Mesenchymal stem cell (in vitro differentiated cells and primary cell): ENCODE data around the gene DNAJA3.

Experiments
- DNase-seq: peaks from one replicate; pipeline ENCODE4 v3.0.0-alpha.2; 2013
- H2AFZ ChIP-seq: one replicate; pipeline ENCODE4 v1.6.1; 2013; ENCODE audit warnings: low read depth, mild to moderate bottlenecking, control low read depth, inconsistent platforms, low read length, moderate library complexity
- H2AK5ac ChIP-seq: 2 replicates; pipeline ENCODE4 v1.6.1; 2013; ENCODE audit warnings: low read length, moderate library complexity, mild to moderate bottlenecking, inconsistent platforms; ENCODE audit not compliant: severe bottlenecking
- H2BK120ac ChIP-seq: one replicate; pipeline ENCODE4 v1.6.1; 2013; ENCODE audit warnings: low read depth, mild to moderate bottlenecking, inconsistent platforms, low read length, moderate library complexity
- H2BK12ac ChIP-seq, 2 experiments: one replicate each; pipeline ENCODE4 v1.6.1; 2013; ENCODE audit warnings: inconsistent platforms in 2 of 2, low read length in 2 of 2, mild to moderate bottlenecking in 2 of 2, moderate library complexity in 2 of 2, control low read depth in 1 of 2
- H2BK15ac ChIP-seq: one replicate; pipeline ENCODE4 v1.6.1; 2013; ENCODE audit warnings: mild to moderate bottlenecking, low read depth, inconsistent platforms; ENCODE audit not compliant: poor library complexity, severe bottlenecking
- H2BK5ac ChIP-seq: 2 replicates; pipeline ENCODE4 v1.6.1; 2013; ENCODE audit warnings: low read depth, mild to moderate bottlenecking, low read length, control low read depth, inconsistent platforms; ENCODE audit not compliant: poor library complexity, severe bottlenecking
- H3K14ac ChIP-seq, 2 experiments: one replicate each; pipeline ENCODE4 v1.6.1; 2013; ENCODE audit warnings: inconsistent platforms in 2 of 2, low read length in 2 of 2, control low read depth in 1 of 2, mild to moderate bottlenecking in 1 of 2, moderate library complexity in 1 of 2
- H3K18ac ChIP-seq, 2 experiments: one replicate each; pipeline ENCODE4 v1.6.1; 2013; ENCODE audit warnings: inconsistent platforms in 2 of 2, low read length in 2 of 2, control low read depth in 1 of 2, low read depth in 1 of 2, mild to moderate bottlenecking in 1 of 2
- H3K23ac ChIP-seq, 2 experiments: one replicate each; pipeline ENCODE4 v1.6.1; 2013; ENCODE audit warnings: inconsistent platforms in 2 of 2, low read length in 2 of 2, mild to moderate bottlenecking in 2 of 2, moderate library complexity in 2 of 2, control low read depth in 1 of 2
- H3K27ac ChIP-seq: 2 replicates; pipeline ENCODE4 v1.5.1; 2013; ENCODE audit warnings: mild to moderate bottlenecking, moderate library complexity, low read length, control low read depth, inconsistent platforms; ENCODE audit not compliant: poor library complexity, severe bottlenecking
- H3K27me3 ChIP-seq, 2 experiments: 2 replicates each; pipeline versions ENCODE4 v1.6.1 to v1.7.0; 2013; ENCODE audit warnings: low read length in 2 of 2, mild to moderate bottlenecking in 2 of 2, moderate library complexity in 2 of 2, control low read depth in 1 of 2, inconsistent platforms in 1 of 2; ENCODE audit not compliant: control insufficient read depth in 1 of 2, insufficient read depth in 1 of 2
- H3K36me3 ChIP-seq, 2 experiments: 2 replicates each; pipeline versions ENCODE4 v1.6.1 to v1.7.0; 2013; ENCODE audit warnings: low read length in 2 of 2, control low read depth in 1 of 2, inconsistent platforms in 1 of 2, low read depth in 1 of 2, mild to moderate bottlenecking in 1 of 2; ENCODE audit not compliant: insufficient read depth in 2 of 2, control insufficient read depth in 1 of 2
- H3K4ac ChIP-seq, 2 experiments: one replicate each; pipeline ENCODE4 v1.6.1; 2013; ENCODE audit warnings: inconsistent platforms in 2 of 2, low read length in 2 of 2, mild to moderate bottlenecking in 2 of 2, moderate library complexity in 2 of 2, control low read depth in 1 of 2, low read depth in 1 of 2
- H3K4me1 ChIP-seq: 2 replicates; pipeline ENCODE4 v1.6.1; 2013; ENCODE audit warnings: low read depth, low read length, control low read depth; ENCODE audit not compliant: control insufficient read depth, insufficient read depth
- H3K4me2 ChIP-seq: 2 replicates; pipeline ENCODE4 v1.6.1; 2013; ENCODE audit warnings: low read length, mild to moderate bottlenecking, inconsistent platforms; ENCODE audit not compliant: poor library complexity, severe bottlenecking
- H3K4me3 ChIP-seq, 2 experiments: 2 replicates each; pipeline versions ENCODE4 v1.5.1 to v1.7.0; 2013; ENCODE audit warnings: low read length in 2 of 2, mild to moderate bottlenecking in 2 of 2, control low read depth in 1 of 2, low read depth in 1 of 2; ENCODE audit not compliant: insufficient read depth in 1 of 2
- H3K79me1 ChIP-seq: replicated peaks from 2 replicates; pipeline ENCODE4 v1.6.1; 2013; ENCODE audit warnings: mild to moderate bottlenecking, control low read depth, low read length, inconsistent platforms; ENCODE audit not compliant: poor library complexity, severe bottlenecking
- H3K9ac ChIP-seq: 2 replicates; pipeline ENCODE4 v1.7.0; 2013; ENCODE audit warnings: mild to moderate bottlenecking, low read length, moderate library complexity
- H3K9me3 ChIP-seq: 2 replicates; pipeline ENCODE4 v1.7.0; 2013; ENCODE audit warnings: mild to moderate bottlenecking, low read length; ENCODE audit not compliant: control insufficient read depth
- H4K8ac ChIP-seq: one replicate; pipeline ENCODE4 v1.6.1; 2013; ENCODE audit warnings: inconsistent platforms, mild to moderate bottlenecking, low read length, moderate library complexity
- H4K91ac ChIP-seq: one replicate; pipeline ENCODE4 v1.6.1; 2013; ENCODE audit warnings: mild to moderate bottlenecking, low read length, inconsistent platforms
- WGBS: methylation state at CpG from one replicate; pipeline ENCODE4 v1.1.7; 2013; ENCODE audit warnings: mixed read lengths; 5-methylcytosine and 5-hydroxymethylcytosine counted together

DNAJA3 gene

DNA sequence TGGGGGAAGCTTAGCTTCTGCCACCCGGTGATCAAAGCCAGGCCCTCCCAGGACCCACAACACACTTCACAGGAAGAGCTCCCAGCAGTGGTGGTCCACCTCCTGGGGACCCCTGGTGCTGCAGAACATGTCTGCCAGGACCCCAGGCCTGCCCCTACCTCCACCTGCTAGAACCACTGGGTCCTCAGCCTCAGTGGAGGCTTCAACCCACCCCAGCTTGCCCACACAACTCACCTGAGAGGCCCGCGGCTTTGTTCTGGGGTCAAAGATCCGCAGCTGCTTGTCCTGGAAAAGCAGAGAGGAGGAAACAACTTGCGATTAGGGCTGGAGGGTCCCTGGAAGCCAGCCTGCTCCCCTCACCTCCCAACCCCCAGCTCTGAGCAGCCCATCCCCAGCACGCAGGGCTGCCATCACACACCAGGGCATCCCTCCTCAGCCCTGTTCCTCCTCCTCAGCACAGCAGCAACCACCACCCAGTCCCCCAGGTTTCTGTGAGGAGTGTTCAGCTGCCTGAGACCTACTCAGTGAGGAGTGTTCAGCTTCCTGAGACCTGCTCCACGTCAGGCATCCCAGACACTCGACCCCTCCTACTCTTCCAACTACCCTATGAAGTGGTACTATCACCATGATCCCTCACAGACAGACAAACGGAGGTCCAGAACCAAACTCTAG is 30.5 kb upstream of the DNAJA3 start:
- Histone ChIP-seq H3K4me2 (no peak overlapping the region), H3K4me1 (peaks cover 25% of the 10 kb centered on the region), H3K9me3 (no peaks in the 10 kb centered on the region), H2BK5ac (no peak overlapping the region), H2BK12ac (peak overlapping the region in 1 of 2 experiments; percentile 26), H3K14ac (peak overlapping the region in 1 of 2 experiments; percentile 0), H4K8ac (peak overlapping the region; percentile 87), H2BK15ac (peak overlapping the region; percentile 86), H4K91ac (peak overlapping the region; percentile 56), H3K4me3 (no peak overlapping the region), H2AFZ (no peak overlapping the region), H3K27me3 (no peaks in the 10 kb centered on the region), H3K4ac (peak overlapping the region in 1 of 2 experiments; percentile 85), H3K18ac (peak overlapping the region; percentile 23 to 61), H3K9ac (no peak overlapping the region), H3K27ac (no peak overlapping the region), H3K79me1 (peaks cover 2% of the 10 kb centered on the region), H3K36me3 (peaks cover 19 to 29% of the 10 kb centered on the region in 2 experiments), H2AK5ac (no peak overlapping the region), H2BK120ac (no peak overlapping the region), H3K23ac (peak overlapping the region in 1 of 2 experiments; percentile 48)
- WGBS, result 52% methylated on average over 9 of the region's 9 CpGs
- DNase-seq, result no peak

DNA sequence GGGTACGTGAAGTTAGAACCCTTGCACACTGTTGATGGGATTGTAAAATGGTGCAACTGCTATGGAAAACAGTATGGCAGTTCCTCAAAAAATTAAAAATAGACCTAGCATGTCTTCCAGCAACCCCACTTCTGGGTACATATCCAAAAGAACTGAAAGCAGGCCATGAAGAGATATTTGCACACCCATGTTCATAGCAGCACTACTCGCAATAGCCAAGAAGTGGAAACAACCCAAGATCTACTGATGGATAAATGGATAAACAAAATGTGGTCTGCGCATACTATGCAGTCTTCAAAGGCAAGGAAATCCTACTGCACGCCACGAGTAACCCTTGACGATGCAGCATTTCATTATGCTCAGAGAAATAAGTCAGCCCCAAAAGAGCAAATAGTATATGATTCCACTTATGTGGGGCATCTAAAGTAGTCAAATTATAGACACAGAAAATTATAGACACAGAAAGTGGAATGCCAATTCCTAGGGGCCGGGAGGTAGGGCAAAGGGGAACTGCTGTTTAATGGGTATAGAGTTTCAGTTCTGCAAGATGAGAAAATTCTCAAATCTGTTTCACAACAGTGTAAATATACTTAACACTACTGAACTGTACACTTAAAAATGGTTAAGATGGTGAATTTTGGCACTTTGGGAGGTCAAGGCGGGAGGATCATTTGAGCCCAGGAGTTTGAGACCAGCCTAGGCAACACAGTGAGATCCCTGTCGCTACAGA is 26.5 kb upstream of the DNAJA3 start:
- WGBS, result 100% methylated on average over 7 of the region's 9 CpGs

DNA sequence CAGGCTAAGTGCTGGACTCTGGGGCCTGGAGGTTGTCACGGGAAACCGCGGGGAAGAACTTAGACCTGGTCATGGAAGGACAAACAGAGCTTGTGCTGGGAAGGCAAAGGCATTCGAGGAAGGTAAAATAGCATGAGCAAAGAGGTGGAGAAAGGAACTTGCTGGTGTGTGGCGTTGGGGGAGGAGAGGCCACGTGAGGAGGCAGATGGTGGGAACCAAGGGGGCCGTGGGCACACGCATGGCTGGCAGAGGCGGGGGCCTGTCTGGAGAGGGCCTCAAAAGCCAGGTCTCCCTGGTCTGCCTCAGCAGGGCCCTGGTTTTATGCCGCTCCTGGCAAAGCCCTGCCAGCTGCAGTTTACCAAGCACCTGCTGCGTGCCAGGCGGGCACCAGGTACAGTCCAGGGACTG is 24.6 kb upstream of the DNAJA3 start:
- Histone ChIP-seq H2BK12ac (no peak overlapping the region), H3K27me3 (no peaks in the 10 kb centered on the region), H4K8ac (no peak overlapping the region), H3K4me1 (peaks cover 5% of the 10 kb centered on the region), H3K4ac (no peak overlapping the region), H2AK5ac (no peak overlapping the region), H3K9ac (no peak overlapping the region), H2BK120ac (no peak overlapping the region), H2BK5ac (no peak overlapping the region), H3K36me3 (peaks cover 45 to 47% of the 10 kb centered on the region in 2 experiments), H3K27ac (no peak overlapping the region), H2AFZ (no peak overlapping the region), H3K4me2 (no peak overlapping the region), H3K14ac (no peak overlapping the region), H4K91ac (no peak overlapping the region), H3K18ac (no peak overlapping the region), H3K23ac (no peak overlapping the region), H3K4me3 (no peak overlapping the region), H3K9me3 (no peaks in the 10 kb centered on the region), H3K79me1 (peaks cover 8% of the 10 kb centered on the region), H2BK15ac (no peak overlapping the region)
- DNase-seq, result no peak
- WGBS, result 89% methylated on average over 10 of the region's 12 CpGs

More for the DNA sequence above, 26.5 kb upstream of the DNAJA3 start:
- no peak overlapping the region for H4K8ac ChIP-seq
- H3K18ac ChIP-seq, result no peak overlapping the region
- no peak overlapping the region for H2AK5ac ChIP-seq
- no peak overlapping the region for H3K4ac ChIP-seq
- no peak overlapping the region for H3K9ac ChIP-seq
- H2AFZ ChIP-seq, result no peak overlapping the region
- no peak overlapping the region for H3K23ac ChIP-seq
- peaks cover 38 to 43% of the 10 kb centered on the region in 2 experiments for H3K36me3 ChIP-seq
- no peak overlapping the region for H2BK15ac ChIP-seq
- DNase-seq, result no peak
- no peak overlapping the region for H3K27ac ChIP-seq
- H3K4me3 ChIP-seq, result no peak overlapping the region
- H3K14ac ChIP-seq, result no peak overlapping the region
- no peak overlapping the region for H3K4me2 ChIP-seq
- peaks cover 6% of the 10 kb centered on the region for H3K79me1 ChIP-seq
- H3K9me3 ChIP-seq, result no peaks in the 10 kb centered on the region
- no peak overlapping the region for H2BK12ac ChIP-seq
- no peaks in the 10 kb centered on the region for H3K27me3 ChIP-seq
- no peak overlapping the region for H4K91ac ChIP-seq
- H3K4me1 ChIP-seq, result peaks cover 5% of the 10 kb centered on the region
- H2BK5ac ChIP-seq, result no peak overlapping the region
- H2BK120ac ChIP-seq, result no peak overlapping the region

DNA sequence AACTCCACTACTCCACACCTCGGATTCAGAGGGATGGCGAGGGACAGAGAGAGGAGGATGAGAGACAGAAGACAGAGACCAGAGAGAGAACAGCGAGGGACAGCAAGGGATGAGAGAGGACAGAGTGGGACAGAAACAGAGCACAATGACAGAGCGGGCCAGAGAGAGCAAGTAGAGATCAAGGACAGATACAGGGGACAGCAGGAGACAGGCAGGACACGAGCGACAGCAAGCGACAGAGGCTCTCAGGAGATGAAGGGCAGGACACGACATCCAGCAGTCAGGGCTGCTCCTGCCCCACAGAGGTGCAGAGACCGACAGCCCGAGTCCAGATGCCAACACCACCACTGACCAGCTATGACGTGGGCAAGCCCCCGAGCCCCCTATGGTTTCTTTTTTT is 24.2 kb upstream of the DNAJA3 start:
- WGBS, result 93% methylated on average over 9 of the region's 12 CpGs

More for the DNA sequence above, 24.2 kb upstream of the DNAJA3 start:
- H3K27ac ChIP-seq, result no peak overlapping the region
- H2BK120ac ChIP-seq, result no peak overlapping the region
- H3K18ac ChIP-seq, result no peak overlapping the region
- no peak overlapping the region for H3K4ac ChIP-seq
- H3K27me3 ChIP-seq, result no peaks in the 10 kb centered on the region
- no peaks in the 10 kb centered on the region for H3K9me3 ChIP-seq
- H3K4me2 ChIP-seq, result no peak overlapping the region
- peaks cover 8% of the 10 kb centered on the region for H3K79me1 ChIP-seq
- H2BK5ac ChIP-seq, result no peak overlapping the region
- no peak overlapping the region for H3K9ac ChIP-seq
- peaks cover 48 to 51% of the 10 kb centered on the region in 2 experiments for H3K36me3 ChIP-seq
- no peak overlapping the region for H3K14ac ChIP-seq
- no peak overlapping the region for H2BK15ac ChIP-seq
- no peak overlapping the region for H2BK12ac ChIP-seq
- H4K8ac ChIP-seq, result no peak overlapping the region
- no peak overlapping the region for H2AK5ac ChIP-seq
- H3K23ac ChIP-seq, result no peak overlapping the region
- DNase-seq, result no peak
- no peak overlapping the region for H3K4me3 ChIP-seq
- no peak overlapping the region for H4K91ac ChIP-seq
- no peak overlapping the region for H2AFZ ChIP-seq
- peaks cover 5% of the 10 kb centered on the region for H3K4me1 ChIP-seq
